Middle frontal gyrus (tissue), 1 donor: ENCODE measurements around the gene TTC32.

ENCODE experiments used
- DNase-seq: peaks from one replicate; pipeline ENCODE4 v3.0.0-alpha.2; 2015; ENCODE audit warnings: low spot score; ENCODE audit errors: extremely low spot score

TTC32 gene

DNA sequence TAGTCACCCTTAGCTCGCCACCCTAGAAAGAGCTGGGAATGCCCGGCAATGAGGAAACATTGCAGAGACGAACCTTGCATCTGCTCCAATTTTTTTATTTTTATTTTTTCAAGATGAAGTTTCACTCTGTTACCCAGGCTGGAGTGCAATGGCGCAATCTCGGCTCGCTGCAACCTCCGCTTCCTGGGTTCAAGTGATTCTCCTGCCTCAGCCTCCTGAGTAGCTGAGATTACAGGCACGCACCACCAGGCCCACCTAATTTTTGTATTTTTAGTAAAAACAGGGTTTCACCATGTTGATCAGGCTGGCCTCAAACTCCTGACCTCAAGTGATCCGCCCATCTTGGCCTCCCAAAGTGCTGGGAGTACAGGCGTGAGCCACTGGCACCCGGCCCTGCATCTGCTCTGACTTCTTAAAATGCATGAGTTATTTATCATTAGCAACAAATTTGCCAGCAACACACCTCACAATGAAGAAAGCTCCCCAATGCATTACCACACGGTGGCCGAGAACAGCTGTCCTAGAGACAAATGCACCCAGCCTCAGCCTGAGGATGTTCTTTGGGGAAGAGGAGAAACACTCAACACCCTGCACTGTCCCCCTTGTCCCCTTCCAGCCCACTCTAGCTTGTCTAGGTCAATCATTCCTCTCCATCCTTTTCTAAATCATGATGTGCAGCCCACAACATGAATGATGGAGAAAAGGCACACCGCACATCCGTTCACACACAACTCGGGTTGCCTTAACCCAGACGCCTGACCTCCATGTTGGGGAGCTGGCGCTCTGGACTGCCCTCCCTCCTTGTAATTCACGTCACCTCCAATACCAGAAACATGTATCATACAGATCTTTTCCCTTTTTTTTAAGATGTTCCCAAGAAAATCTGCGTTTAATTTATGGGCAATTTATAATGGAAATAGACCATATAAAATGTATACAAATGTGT, 46.9 kb downstream of the TTC32 start:
- no peak for DNase-seq

DNA sequence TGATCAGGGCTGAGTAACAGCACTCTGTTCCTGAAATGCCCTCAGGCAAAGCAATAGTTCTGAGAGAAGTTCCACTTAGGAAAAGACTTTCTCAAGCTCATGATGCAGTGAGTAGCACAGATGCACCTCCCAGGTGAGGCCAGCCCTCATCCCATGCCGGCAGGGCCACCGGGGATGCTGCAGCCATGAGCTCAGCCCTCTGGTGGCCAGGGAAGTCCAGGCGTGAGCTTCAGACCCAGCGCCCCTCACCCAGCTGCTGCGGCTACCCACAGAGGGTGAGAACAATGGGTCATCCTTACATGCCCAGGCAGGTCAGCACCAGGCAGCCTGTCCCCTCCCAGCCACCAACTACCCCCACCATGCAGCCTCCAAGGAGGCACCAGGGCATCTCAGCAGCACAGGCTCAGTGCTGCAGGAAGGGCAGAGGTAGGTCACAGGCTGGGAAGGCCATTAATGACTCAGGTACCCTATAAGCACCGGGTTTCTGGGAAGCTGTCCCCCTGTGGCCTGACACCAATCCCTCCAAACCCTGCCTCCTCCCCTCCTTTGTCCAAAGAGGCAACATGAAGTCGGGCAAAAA, 50.6 kb downstream of the TTC32 start:
- no peak for DNase-seq

DNA sequence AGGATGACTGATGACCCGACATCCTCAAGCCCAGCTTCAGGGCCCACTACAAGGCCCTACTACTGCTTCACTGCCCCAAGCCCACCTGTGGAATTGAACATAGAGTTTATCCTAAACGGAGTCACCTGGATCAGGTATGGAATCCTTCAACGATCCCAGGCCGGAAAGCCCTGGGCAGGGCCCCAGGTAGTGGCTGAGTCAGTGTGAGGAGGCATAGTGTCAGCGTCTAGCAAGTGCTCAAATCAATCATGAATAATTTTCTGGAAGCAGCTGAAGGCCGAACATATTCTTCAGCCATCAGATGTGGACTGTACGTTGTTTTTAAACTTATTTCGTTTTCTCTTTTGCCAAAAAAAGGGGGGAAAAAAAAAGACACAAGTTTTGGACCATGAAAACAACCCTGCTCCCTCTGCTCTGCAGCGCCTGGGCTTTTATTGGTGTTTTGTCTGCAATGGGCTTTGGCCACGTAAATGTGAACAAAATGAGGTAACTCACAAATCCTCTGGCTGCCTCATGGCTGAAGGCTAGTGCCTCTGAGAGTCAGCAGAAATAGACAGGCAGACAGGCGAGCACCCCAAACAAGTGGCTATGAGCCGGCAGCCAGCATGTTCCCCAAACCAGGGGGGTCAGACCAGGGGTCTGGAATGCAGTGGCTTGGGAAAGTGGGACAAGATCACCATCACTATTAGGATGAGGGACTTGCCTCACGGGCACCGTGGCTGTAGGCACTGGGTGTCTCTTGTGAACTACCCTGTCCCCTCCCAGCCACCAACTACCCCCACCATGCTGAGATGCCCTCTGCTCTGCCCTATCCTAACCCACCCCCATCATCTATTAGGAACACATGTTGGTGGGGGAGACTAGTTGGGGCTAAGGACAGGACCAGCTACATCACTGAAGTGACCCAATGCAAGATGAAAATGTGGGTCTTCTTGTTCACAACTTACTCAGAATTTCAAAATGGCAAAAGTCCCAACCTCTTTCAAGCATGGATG, 51.4 kb downstream of the TTC32 start:
- no peak for DNase-seq

DNA sequence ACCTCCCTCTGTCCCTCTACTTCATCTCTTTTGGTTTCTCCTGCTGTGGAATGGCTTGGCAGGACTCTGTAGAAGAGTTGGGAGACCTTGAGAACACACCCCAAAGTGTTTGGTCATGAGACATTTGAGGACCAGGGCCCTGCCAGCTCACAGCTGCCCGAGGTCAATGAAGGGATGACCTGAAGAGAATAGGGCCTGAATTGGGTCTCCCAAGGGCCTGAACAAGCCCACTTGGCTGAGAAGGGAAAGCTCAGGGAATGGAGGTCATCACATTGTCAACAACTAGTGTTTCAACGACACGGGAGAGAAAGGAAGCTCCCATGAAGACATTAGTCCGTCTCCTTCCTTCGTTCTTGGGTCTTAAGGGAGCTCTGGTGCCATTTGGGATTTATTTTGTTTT, 52.8 kb downstream of the TTC32 start:
- no peak for DNase-seq

DNA sequence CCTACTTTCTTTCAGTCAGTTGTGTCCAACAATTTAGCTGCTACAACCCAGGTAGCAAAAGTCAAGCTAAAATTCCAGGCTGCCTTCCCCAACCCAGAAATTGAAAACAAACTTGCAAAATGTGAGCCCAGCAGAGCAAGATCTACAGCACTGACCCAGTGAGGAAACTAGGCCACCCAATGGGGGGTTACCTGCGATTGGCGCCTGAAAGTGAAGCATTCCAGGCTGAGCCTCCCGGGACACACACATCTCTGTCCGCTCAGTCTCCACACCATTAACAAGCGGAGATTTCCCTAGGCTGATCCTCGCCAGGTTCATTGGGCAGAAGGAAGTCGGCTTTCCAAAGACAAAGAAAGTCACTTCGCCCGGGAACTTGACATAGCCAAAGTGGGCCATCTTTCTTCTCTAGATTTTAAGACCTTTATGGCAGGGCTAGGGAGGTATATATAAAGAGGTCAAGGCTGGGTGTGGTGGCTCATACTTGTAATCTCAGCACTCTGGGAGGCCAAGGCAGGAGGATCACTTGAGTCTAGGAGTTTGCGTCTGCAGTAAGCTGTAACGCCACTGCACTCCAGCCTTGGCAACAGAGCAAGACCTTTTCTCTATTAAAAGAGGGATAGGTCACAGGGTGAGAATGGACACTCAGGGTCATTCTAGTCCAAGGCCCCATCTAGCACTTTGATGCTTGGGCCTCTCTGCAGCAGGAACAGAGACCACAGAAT, 53.6 kb downstream of the TTC32 start:
- DNase-seq, result no peak

DNA sequence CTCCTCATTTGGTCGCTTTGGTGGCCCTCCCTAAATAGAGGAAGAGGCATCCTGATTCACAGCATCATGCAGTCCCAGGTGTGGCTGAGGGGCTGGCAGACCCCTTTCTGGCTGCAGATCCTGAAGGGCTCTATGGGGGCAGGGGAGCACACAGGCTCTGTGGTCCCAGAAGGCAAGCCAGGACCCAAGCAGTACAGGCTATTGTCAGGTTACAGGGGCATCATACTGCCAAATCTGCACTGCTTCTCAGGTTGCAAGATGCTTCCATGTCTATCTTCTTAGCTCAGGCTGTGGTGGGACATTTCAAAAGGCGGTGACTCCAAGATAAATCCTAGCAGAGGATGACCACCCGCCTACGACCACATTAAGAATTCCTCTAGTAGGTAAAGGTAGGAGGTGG, 54.3 kb downstream of the TTC32 start:
- DNase-seq, result no peak
